HG02798 (cell line): ENCODE measurements around the gene SLC6A12.
"Not testable (repeated sequence)": the region's sequence is repeated elsewhere in the genome, so short reads cannot be mapped to it uniquely, and the experiment has no call there.

Experiments used
- ATAC-seq: cut with Tn5 transposase; IDR thresholded peaks from one replicate; pipeline ENCODE4 v1.9.1; 2021; ENCODE audit warnings: mild to moderate bottlenecking; ENCODE audit not compliant: unreplicated experiment, poor library complexity

Gene SLC6A12

GRCh38 chr12:218728-219590 is 5.0 kb upstream of the SLC6A12 start:
- ATAC-seq = no peak

- ATAC-seq = no peak
Observed at GRCh38 chr12:218221-218620, 4.3 kb upstream of the SLC6A12 start.

GRCh38 chr12:217029-217428 is 3.1 kb upstream of the SLC6A12 start:
- not testable (repeated sequence) for ATAC-seq

GRCh38 chr12:215116-215515 is 1.2 kb upstream of the SLC6A12 start:
- ATAC-seq = no peak

- no peak for ATAC-seq
Observed at GRCh38 chr12:213527-213932, 427 bp downstream of the SLC6A12 start.

GRCh38 chr12:212715-213526 is 1.0 kb downstream of the SLC6A12 start:
- ATAC-seq = no peak

GRCh38 chr12:212415-212714 is 1.6 kb downstream of the SLC6A12 start:
- no peak for ATAC-seq

- ATAC-seq = no peak
Observed at GRCh38 chr12:211639-212414, 2.1 kb downstream of the SLC6A12 start.

- no peak for ATAC-seq
Observed at GRCh38 chr12:211142-211465, 2.9 kb downstream of the SLC6A12 start.

- ATAC-seq = no peak
Observed at GRCh38 chr12:210277-211141, 3.4 kb downstream of the SLC6A12 start.

GRCh38 chr12:209851-210250 is 4.1 kb downstream of the SLC6A12 start:
- no peak for ATAC-seq

GRCh38 chr12:209246-209645 is 4.7 kb downstream of the SLC6A12 start:
- ATAC-seq = no peak

- no peak for ATAC-seq
Observed at GRCh38 chr12:208813-209212, 5.1 kb downstream of the SLC6A12 start.

GRCh38 chr12:207804-208203 is 6.2 kb downstream of the SLC6A12 start:
- ATAC-seq = no peak

- ATAC-seq = no peak
Observed at GRCh38 chr12:206746-207440, 7.1 kb downstream of the SLC6A12 start.

GRCh38 chr12:205026-205425 is 8.9 kb downstream of the SLC6A12 start:
- no peak for ATAC-seq

- no peak for ATAC-seq
Observed at GRCh38 chr12:204261-204678, 9.7 kb downstream of the SLC6A12 start.

- no peak for ATAC-seq
Observed at GRCh38 chr12:203462-204260, 10.3 kb downstream of the SLC6A12 start.

- ATAC-seq = no peak
Observed at GRCh38 chr12:203074-203461, 10.9 kb downstream of the SLC6A12 start.
